ENCODE data around the gene PICALM. TPM values are rescaled to one million over a fixed set of nuclear protein-coding genes. Genes with fewer than 3 reads are reported as not detected.

PICALM gene
- total and polyA plus RNA-seq, 2 of the 8 experiments (the other 6 are each of a cell fraction or from before 2014, with no cell fraction given), result 69.4 to 71.3 TPM

DNA sequence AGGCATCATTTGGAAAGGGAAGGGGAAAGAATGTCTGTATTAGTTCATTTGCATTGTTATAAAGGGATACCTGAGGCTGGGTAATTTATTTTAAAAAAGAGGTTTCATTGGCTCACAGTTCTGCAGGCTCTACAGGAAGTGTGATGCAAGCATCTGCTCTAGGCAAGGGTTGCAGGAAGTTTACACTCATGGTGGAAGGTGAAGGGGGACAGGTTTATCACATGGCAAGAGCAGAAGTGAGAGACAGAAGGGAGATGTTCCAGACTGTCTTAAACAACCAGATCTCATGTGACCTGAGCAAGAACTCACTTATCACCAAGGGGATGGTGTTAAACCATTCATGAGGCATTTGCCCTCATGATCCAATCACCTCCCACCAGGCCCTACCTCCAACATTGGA is 123.1 kb downstream of the PICALM start:
- FAIRE-seq, result no peak
- no peak overlapping the region for H3K4me3 ChIP-seq (ENCODE audit: extremely low read depth in 1 of 4, insufficient read depth in 2 of 4, low read depth in 3 of 4, low read length in 4 of 4)
- H3K79me1 ChIP-seq (ENCODE audit: low read depth, low read length), result no peaks in the 10 kb centered on the region
- H2BK120ac ChIP-seq (replicated peaks; ENCODE audit: low read depth, low read length), result no peak overlapping the region
- no peak overlapping the region for H4K91ac ChIP-seq (replicated peaks; ENCODE audit: insufficient read length, low read length)
- no peak overlapping the region for H4K5ac ChIP-seq (ENCODE audit: insufficient read length, low read depth, low read length)
- H3K23me2 ChIP-seq (ENCODE audit: low read depth, low read length), result no peaks in the 10 kb centered on the region
- H3K27ac ChIP-seq (ENCODE audit: low read depth, low read length), result no peak overlapping the region
- no peak overlapping the region for H3K56ac ChIP-seq (replicated peaks; ENCODE audit: insufficient read length, low read depth, low read length)
- DNase-seq (ENCODE audit: low read depth in 1 of 2, low spot score in 2 of 2), result no peak
- H2BK5ac ChIP-seq (ENCODE audit: low read depth, low read length), result no peak overlapping the region
- H3K18ac ChIP-seq (ENCODE audit: extremely low read depth, low read length), result no peak overlapping the region
- no peak overlapping the region for H2AK5ac ChIP-seq (ENCODE audit: low read depth, low read length)
- H3K4me2 ChIP-seq (ENCODE audit: insufficient read depth in 1 of 2, low read depth in 2 of 2, low read length in 2 of 2), result no peak overlapping the region
- no peaks in the 10 kb centered on the region; a peak in 1 of 4 replicates for H3K9me3 ChIP-seq (ENCODE audit: insufficient read depth in 2 of 2, low read depth in 1 of 2, low read length in 1 of 2)
- POLR2A ChIA-PET (ENCODE audit: partially characterized antibody), result no interaction called here
- no peak overlapping the region for H2BK20ac ChIP-seq (ENCODE audit: low read length)
- no peak overlapping the region for H3K14ac ChIP-seq (ENCODE audit: insufficient read length)
- no peak overlapping the region for H4K8ac ChIP-seq (ENCODE audit: extremely low read depth, insufficient read depth, low read length)
- no peaks in the 10 kb centered on the region for H3K36me3 ChIP-seq (ENCODE audit: control insufficient read depth in 2 of 4, insufficient read depth in 4 of 4, low read length in 3 of 4)
- CTCF ChIA-PET (ENCODE audit: partially characterized antibody), result interaction anchor here (0.9 to 1.3 kb wide), 3 partner anchors 38 to 249 kb away, joined by 3 to 4 read pairs (median 3); partner anchors contain the start of gene CCDC83
- no peaks in the 10 kb centered on the region for H3K4me1 ChIP-seq (replicated peaks in 1 of 4; ENCODE audit: control insufficient read depth in 3 of 4, insufficient read depth in 4 of 4, low read length in 3 of 4)
- no peak for TF ChIP-seq SRF (IDR thresholded peaks at IDR 0.05; ENCODE audit: low read depth, low read length)
- H3K4ac ChIP-seq (replicated peaks; ENCODE audit: insufficient read length, low read depth, low read length), result no peak overlapping the region
- H3K9ac ChIP-seq (replicated peaks in 1 of 4; ENCODE audit: extremely low read depth in 1 of 4, low read depth in 3 of 4, low read length in 3 of 4), result no peak overlapping the region
- no peak overlapping the region for H2AFZ ChIP-seq (ENCODE audit: low read length)
- H4K20me1 ChIP-seq (replicated peaks in 1 of 2; ENCODE audit: control insufficient read depth in 1 of 2, insufficient read depth in 2 of 2, low read length in 2 of 2), result no peaks in the 10 kb centered on the region
- H3K23ac ChIP-seq (ENCODE audit: insufficient read length), result no peak overlapping the region
- no peak overlapping the region for H2BK12ac ChIP-seq (ENCODE audit: low read depth, low read length)
- H2BK15ac ChIP-seq (ENCODE audit: low read length), result no peak overlapping the region
- H3K27me3 ChIP-seq (replicated peaks in 1 of 4; ENCODE audit: control insufficient read depth in 3 of 4, extremely low read depth in 1 of 4, insufficient read depth in 3 of 4, low read length in 3 of 4), result no peaks in the 10 kb centered on the region
- H3K79me2 ChIP-seq (ENCODE audit: control insufficient read depth in 1 of 2, insufficient read depth in 2 of 2, low read length in 2 of 2), result no peaks in the 10 kb centered on the region

All from H1 (cell line).